GM12872 (cell line): ENCODE data around the gene PSD4.

Experiments
- CTCF ChIP-seq: IDR thresholded peaks from 3 replicates; pipeline ENCODE4 v1.5.1; 2011; ENCODE audit warnings: low read depth, mild to moderate bottlenecking, low read length, moderate library complexity; ENCODE audit not compliant: insufficient read depth

PSD4 gene

GRCh38 chr2:113179446-113180045, 5.8 kb downstream of the PSD4 start:
- TF ChIP-seq CTCF, result no peak

DNA sequence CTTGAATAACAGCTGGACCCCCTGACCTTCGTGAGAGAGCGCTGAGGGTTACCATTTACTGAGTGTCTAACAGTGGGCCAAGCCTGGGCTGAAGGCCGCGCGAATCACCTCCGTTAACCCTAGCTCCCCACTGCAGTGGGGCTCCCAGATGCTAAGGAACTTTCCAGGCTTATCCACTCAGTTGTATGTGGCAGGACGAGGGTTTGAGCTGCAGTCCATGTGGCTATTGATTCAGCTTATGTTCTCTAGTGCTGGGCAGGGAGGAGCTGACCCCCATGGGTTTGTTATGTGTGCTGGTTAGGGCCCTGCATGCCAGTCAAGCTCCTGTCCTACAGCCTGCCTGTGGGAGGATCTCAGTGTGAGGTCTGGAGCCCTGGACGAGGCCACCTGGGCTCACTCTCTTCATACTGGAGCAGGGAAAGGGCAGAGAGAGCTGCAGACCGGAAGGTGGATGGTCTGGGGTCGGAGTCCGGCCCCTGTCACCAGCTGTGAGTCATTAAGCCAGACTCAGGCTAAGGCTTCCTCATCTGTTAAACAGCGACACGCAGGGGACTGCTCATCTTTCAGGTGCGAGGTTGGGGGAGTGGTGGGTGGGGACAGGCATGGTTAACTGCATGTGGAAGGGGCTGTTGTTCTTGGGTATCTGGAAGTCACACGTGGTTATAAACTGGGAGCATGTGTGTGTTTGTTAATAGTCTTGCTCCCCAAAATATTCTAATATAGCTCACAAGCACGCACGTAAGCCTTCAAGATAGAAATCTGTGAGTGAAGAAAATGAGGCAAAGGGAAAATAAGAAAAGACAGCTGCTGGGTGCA, 6.6 kb downstream of the PSD4 start:
- TF ChIP-seq CTCF, result no peak

DNA sequence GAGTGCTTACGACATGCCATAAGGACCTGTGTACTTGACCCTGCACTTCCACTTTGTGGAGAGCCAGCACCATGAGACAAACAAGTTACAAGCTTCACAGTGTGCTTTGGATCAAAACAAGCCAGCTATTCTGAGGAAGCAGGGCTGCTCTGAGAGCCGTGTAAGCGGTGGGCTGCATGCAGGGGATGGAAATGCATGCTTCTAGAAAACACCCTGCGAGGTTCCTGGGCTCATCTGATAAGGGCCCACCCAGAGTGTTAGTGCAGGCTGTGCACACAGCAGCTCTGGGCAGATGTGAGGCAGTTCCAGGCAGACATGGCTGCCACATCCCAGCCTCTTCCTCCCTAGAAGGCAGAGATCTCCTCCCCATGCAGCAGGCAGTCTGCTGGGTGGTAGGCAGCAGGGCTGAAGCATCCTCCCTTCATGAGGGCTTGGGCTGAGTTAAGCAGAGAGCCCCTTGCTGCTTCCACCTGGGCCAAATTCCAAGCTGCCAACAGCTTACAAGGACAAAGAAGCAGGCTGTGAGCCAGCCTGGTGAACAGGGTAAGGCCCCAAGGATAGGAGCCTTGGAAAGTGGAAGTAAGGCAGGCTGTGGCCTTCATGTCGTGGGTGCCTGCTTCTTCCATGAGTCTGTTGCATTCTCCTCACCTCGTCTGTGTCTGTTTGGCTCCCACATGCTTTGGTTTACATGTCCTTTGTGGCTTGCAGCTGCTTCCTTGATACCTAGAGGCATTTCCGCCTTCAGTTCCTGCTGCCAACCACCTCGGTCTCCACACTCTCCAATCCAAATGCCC, 7.7 kb downstream of the PSD4 start:
- TF ChIP-seq CTCF, result no peak

GRCh38 chr2:113182471-113183260, 8.9 kb downstream of the PSD4 start:
- TF ChIP-seq CTCF, result no peak

GRCh38 chr2:113183264-113183663, 9.5 kb downstream of the PSD4 start:
- no peak for TF ChIP-seq CTCF

GRCh38 chr2:113183703-113184102, 9.9 kb downstream of the PSD4 start:
- no peak for TF ChIP-seq CTCF
